GM12878 (cell line): Measurements from ENCODE around the gene MGA. TPM values are rescaled to one million over a fixed set of nuclear protein-coding genes. Genes with fewer than 3 reads are reported as not detected.

ENCODE experiments used
- ATAC-seq: fragments of 200-7000 bp; cut with Tn5 transposase; 3 replicates; pipeline ENCODE4 v1.9.1; 2020; ENCODE audit warnings: mild to moderate bottlenecking, moderate library complexity
- BruUV-seq: library from RNA; stranded (reverse); fragments of 400-500 nt; replicated peaks from 2 replicates; lab custom pipeline; 2021; lab: Mats Ljungman, UMichigan
- CTCF ChIA-PET: fragments of 300-600 bp; sonication (Branson Sonifier 250); formaldehyde crosslinking; extraction: SDS; loops from one replicate; lab custom pipeline; 2021; ENCODE audit warnings: inconsistent platforms; lab: Yijun Ruan, JAX
- POLR2A ChIA-PET: fragments of 350-600 bp; formaldehyde crosslinking; extraction: SDS; loops from one replicate; lab custom pipeline; 2021; ENCODE audit warnings: inconsistent platforms; lab: Charles Lee
- RAD21 ChIA-PET: fragments of 300-600 bp; sonication (Branson Sonifier 250); formaldehyde crosslinking; loops from one replicate; lab custom pipeline; 2023; ENCODE audit warnings: antibody characterized with exemption; ENCODE audit not compliant: unreplicated experiment; lab: Charles Lee
- SMC1A ChIA-PET: fragments of 300-600 bp; sonication (Branson Sonifier 250); formaldehyde crosslinking; loops from one replicate; lab custom pipeline; 2023; ENCODE audit not compliant: unreplicated experiment, uncharacterized antibody; lab: Charles Lee
- DNase-seq: peaks from one replicate; pipeline ENCODE4 v3.0.0-alpha.2; 2011; ENCODE audit warnings: low read depth, low spot score
- FAIRE-seq: peaks from 3 replicates; lab custom pipeline; 2011; peaks lifted over from hg19 to GRCh38; lab: Jason Lieb, UNC
- H2AFZ ChIP-seq: 2 replicates; pipeline ENCODE4 v1.6.0; 2011; ENCODE audit warnings: low read depth, low read length, control low read depth; ENCODE audit not compliant: control insufficient read depth
- H3K27ac ChIP-seq: 2 replicates; pipeline ENCODE4 v1.5.1; 2011; ENCODE audit warnings: control low read depth; ENCODE audit not compliant: control insufficient read depth, insufficient read depth
- H3K27me3 ChIP-seq, 2 experiments: replicated peaks in 1 of 2; 2 replicates each; pipeline versions ENCODE4 v1.6.0 to v1.6.1; 2011; ENCODE audit warnings: low read length in 1 of 2; ENCODE audit not compliant: control insufficient read depth in 2 of 2, insufficient read depth in 2 of 2
- H3K36me3 ChIP-seq, 2 experiments: 2 replicates each; pipeline ENCODE4 v1.5.1; 2011; ENCODE audit warnings: low read length in 1 of 2; ENCODE audit not compliant: control insufficient read depth in 2 of 2, insufficient read depth in 2 of 2
- H3K4me1 ChIP-seq: 2 replicates; pipeline ENCODE4 v1.6.1; 2011; ENCODE audit warnings: mild to moderate bottlenecking, low read length, moderate library complexity, mixed read lengths; ENCODE audit not compliant: control insufficient read depth, insufficient read depth
- H3K4me2 ChIP-seq: 2 replicates; pipeline ENCODE4 v1.6.0; 2011; ENCODE audit warnings: control low read depth; ENCODE audit not compliant: control insufficient read depth, insufficient read depth
- H3K4me3 ChIP-seq: fragments of 200-600 bp; sonication (generic); 2 replicates; pipeline ENCODE4 v1.5.1; 2016
- H3K79me2 ChIP-seq: 2 replicates; pipeline ENCODE4 v1.6.0; 2011; ENCODE audit warnings: low read length; ENCODE audit not compliant: control insufficient read depth, insufficient read depth
- H3K9ac ChIP-seq: 2 replicates; pipeline ENCODE4 v1.8.0; 2011; ENCODE audit warnings: low read length, control low read depth, mixed read lengths; ENCODE audit not compliant: control insufficient read depth, insufficient read depth
- H3K9me3 ChIP-seq: replicated peaks from 3 replicates; pipeline ENCODE4 v1.5.1; 2011; ENCODE audit warnings: mild to moderate bottlenecking, low read length; ENCODE audit not compliant: control insufficient read depth, insufficient read depth
- H4K20me1 ChIP-seq: 2 replicates; pipeline ENCODE4 v1.6.0; 2011; ENCODE audit not compliant: control insufficient read depth, insufficient read depth
- BACH1 ChIP-seq: fragments of 450-650 bp; IDR thresholded peaks from 2 replicates; pipeline ENCODE4 v1.6.1; 2017; ENCODE audit warnings: mild to moderate bottlenecking, borderline replicate concordance
- DPF2 ChIP-seq: fragments of 450-650 bp; IDR thresholded peaks from 2 replicates; pipeline ENCODE4 v1.6.1; 2017; ENCODE audit warnings: mild to moderate bottlenecking
- FOS ChIP-seq: IDR thresholded peaks from 3 replicates; pipeline ENCODE4 v1.6.1; 2011; ENCODE audit warnings: borderline replicate concordance; ENCODE audit not compliant: insufficient read length; ENCODE audit errors: extremely low read depth
- NFYA ChIP-seq: IDR thresholded peaks from 2 replicates; pipeline ENCODE4 v1.6.1; 2011; ENCODE audit warnings: low read depth, mild to moderate bottlenecking, low read length, improper control_type of control experiment, borderline replicate concordance
- PAX5 ChIP-seq: IDR thresholded peaks from 2 replicates; pipeline ENCODE4 v1.6.1; 2011; ENCODE audit warnings: low read depth, low read length, borderline replicate concordance
- POU2F2 ChIP-seq: IDR thresholded peaks from 3 replicates; pipeline ENCODE4 v1.6.1; 2011; ENCODE audit warnings: low read depth, mild to moderate bottlenecking, low read length, borderline replicate concordance
- RAD21 ChIP-seq: IDR thresholded peaks from 2 replicates; pipeline ENCODE4 v1.6.1; 2011; ENCODE audit warnings: mild to moderate bottlenecking, low read depth, low read length, moderate library complexity; ENCODE audit not compliant: insufficient read depth
- RCOR1 ChIP-seq: conservative IDR thresholded peaks from 2 replicates; pipeline ENCODE4 v1.6.1; 2012; ENCODE audit warnings: low read depth, low read length, improper control_type of control experiment
- SMC3 ChIP-seq: IDR thresholded peaks from 2 replicates; pipeline ENCODE4 v1.6.1; 2011; ENCODE audit warnings: low read length, improper control_type of control experiment, borderline replicate concordance
- SREBF1 ChIP-seq: IDR thresholded peaks from 2 replicates; pipeline ENCODE4 v1.6.1; 2012; ENCODE audit warnings: mild to moderate bottlenecking, low read length
- SUPT20H ChIP-seq: IDR thresholded peaks from 2 replicates; pipeline ENCODE4 v1.6.1; 2011; ENCODE audit warnings: low read depth, mild to moderate bottlenecking, low read length, moderate library complexity, borderline replicate concordance; ENCODE audit not compliant: control insufficient read depth
- TARDBP ChIP-seq: IDR thresholded peaks from 2 replicates; pipeline ENCODE4 v1.6.1; 2016; ENCODE audit warnings: borderline replicate concordance
- WGBS: methylation state at CpG from one replicate; pipeline ENCODE4 v1.1.6; 2016; ENCODE audit warnings: low lambda C conversion rate; ENCODE audit not compliant: insufficient replicate concordance, insufficient coverage; ENCODE audit errors: missing lambda C conversion rate; 5-methylcytosine and 5-hydroxymethylcytosine counted together
- in situ Hi-C: fragments of 300-500 bp; cut with MboI; formaldehyde crosslinking; loops from 9 replicates; pipeline ENCODE4 v1.14.3; 2018; ENCODE audit warnings: mixed read lengths
- intact Hi-C: fragments of 100-400 bp; cut with micrococcal nuclease; formaldehyde crosslinking; loops from one replicate; pipeline ENCODE4 v1.14.2; 2022; ENCODE audit not compliant: unreplicated experiment
- polyA plus RNA-seq, 11 experiments: library from polyadenylated mRNA; depleted of rRNA in 4 of 11; unstranded in 6 of 11; stranded (reverse) in 5 of 11; fragments of >200 nt; fragmentation: Nextera tagmentation in 4 of 11; fragmentation: Illumina TruSeq in 1 of 11; extraction: Ambion mirVana in 4 of 11; extraction: Trizol in 1 of 11; gene quantifications; 1 replicate in 1 of 11; 2 replicates in 10 of 11; pipeline versions ENCODE4 v1.2.1 to v1.2.3, GENCODE V29; 2011 to 2016; ENCODE audit warnings: inconsistent platforms in 2 of 11, missing spikeins in 2 of 11, low read depth in 1 of 11
- total RNA-seq, 4 experiments: library from RNA; depleted of rRNA in 3 of 4; stranded (reverse); fragments of >200 nt in 3 of 4; fragmentation: Illumina TruSeq in 1 of 4; extraction: Trizol in 1 of 4; gene quantifications; 2 replicates each; pipeline versions ENCODE4 v1.2.1 to v1.2.3, GENCODE V29; 2013 to 2021
- TF ChIP-seq, protein P1 (sequence below): IDR thresholded peaks from 2 replicates; pipeline ENCODE4 v1.6.1; 2012; ENCODE audit warnings: low read depth, low read length, improper control_type of control experiment
- TF ChIP-seq, protein P2 (sequence below): IDR thresholded peaks from 2 replicates; pipeline ENCODE4 v1.6.1; 2012; ENCODE audit warnings: mild to moderate bottlenecking, low read depth, low read length
- TF ChIP-seq, protein P3 (sequence below): IDR thresholded peaks from 2 replicates; pipeline ENCODE4 v1.6.1; 2011; ENCODE audit warnings: low read depth, low read length, improper control_type of control experiment, borderline replicate concordance

The MGA gene
- total and polyA plus RNA-seq, 10 of the 15 experiments (the other 5 are each of a cell fraction or from before 2014, with no cell fraction given) = 2.6 to 29.6 (median 17.0) TPM

DNA sequence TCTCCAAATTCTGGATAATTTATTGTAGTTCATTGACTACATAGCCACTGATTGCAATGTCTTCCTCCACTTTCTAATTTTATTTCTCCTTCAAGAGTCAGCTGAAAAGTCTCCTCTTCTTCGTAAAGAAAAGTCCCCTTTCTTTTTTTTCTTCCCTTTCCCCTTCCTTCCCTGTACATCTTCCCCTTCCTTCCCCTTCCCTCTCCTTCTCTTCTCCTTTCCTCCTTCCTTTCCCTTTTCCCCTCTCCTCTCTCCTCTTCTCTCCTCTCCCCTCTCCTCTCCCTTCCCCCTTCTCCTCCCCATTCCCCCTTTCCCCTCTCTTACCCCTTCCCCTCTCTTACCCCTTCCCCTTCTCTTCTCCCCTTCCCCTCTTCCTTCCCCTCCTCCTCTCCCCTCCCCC lies 8.8 kb upstream of the MGA start (continued):
- no peak for TF ChIP-seq FOS

DNA sequence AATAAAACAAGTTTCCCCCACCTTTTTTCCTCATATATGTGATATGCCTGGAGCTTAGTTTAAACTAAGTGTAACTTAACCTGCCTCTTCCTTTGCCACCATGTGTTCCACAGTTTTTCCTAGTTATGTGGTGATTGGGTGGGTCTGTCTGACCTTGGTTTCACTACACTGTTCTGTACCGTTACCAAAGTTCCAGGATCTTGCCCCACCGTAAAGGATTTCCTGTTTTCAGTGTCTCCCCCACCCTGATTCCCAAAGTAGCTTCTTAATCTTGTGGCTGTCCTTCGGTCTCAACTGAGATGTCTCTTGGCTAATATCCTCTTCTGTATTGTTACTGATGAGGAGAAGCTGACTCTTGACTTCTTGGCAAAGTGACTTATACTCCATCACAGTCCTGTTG lies 6.4 kb upstream of the MGA start:
- in situ Hi-C loops = no loop called here
- Histone ChIP-seq H3K9me3 (no peaks in the 10 kb centered on the region; the same call in 2 of the 3 replicates), H3K4me2 (no peak overlapping the region), H3K27ac (no peak overlapping the region), H3K27me3 (no peaks in the 10 kb centered on the region; a peak in 1 of 4 replicates), H3K9ac (no peak overlapping the region), H3K79me2 (no peaks in the 10 kb centered on the region), H3K4me3 (no peak overlapping the region), H3K36me3 (no peaks in the 10 kb centered on the region), H3K4me1 (no peaks in the 10 kb centered on the region), H2AFZ (no peak overlapping the region), H4K20me1 (no peaks in the 10 kb centered on the region)
- no peak for FAIRE-seq
- no peak for ATAC-seq
- DNase-seq = no peak
- ChIA-PET SMC1A (interaction anchor here (1.0 to 1.6 kb wide), 2 partner anchors 10 to 203 kb away, joined by 3 to 7 read pairs; no protein-coding TSS in a partner anchor), RAD21 (interaction anchor here (1.0 to 1.6 kb wide), 2 partner anchors 50 to 120 kb away, joined by 3 read pairs; partner anchors contain the start of gene MAPKBP1), CTCF (interaction anchor here (0.8 to 1.6 kb wide), 3 partner anchors 72 to 250 kb away, joined by 4 read pairs; no protein-coding TSS in a partner anchor), POLR2A (interaction anchor here (0.5 kb wide), 1 partner anchor 91 kb away, joined by 4 read pairs; no protein-coding TSS in a partner anchor)
- TF ChIP-seq SMC3 (no peak), POU2F2 (no peak), PAX5 (no peak), DPF2 (no peak), SUPT20H (no peak), TARDBP (no peak), SREBF1 (no peak), NFYA (no peak), RCOR1 (no peak), RAD21 (no peak), BACH1 (no peak)
- TF ChIP-seq, protein P1, sequence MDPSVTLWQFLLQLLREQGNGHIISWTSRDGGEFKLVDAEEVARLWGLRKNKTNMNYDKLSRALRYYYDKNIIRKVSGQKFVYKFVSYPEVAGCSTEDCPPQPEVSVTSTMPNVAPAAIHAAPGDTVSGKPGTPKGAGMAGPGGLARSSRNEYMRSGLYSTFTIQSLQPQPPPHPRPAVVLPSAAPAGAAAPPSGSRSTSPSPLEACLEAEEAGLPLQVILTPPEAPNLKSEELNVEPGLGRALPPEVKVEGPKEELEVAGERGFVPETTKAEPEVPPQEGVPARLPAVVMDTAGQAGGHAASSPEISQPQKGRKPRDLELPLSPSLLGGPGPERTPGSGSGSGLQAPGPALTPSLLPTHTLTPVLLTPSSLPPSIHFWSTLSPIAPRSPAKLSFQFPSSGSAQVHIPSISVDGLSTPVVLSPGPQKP = no peak
- TF ChIP-seq, protein P2, sequence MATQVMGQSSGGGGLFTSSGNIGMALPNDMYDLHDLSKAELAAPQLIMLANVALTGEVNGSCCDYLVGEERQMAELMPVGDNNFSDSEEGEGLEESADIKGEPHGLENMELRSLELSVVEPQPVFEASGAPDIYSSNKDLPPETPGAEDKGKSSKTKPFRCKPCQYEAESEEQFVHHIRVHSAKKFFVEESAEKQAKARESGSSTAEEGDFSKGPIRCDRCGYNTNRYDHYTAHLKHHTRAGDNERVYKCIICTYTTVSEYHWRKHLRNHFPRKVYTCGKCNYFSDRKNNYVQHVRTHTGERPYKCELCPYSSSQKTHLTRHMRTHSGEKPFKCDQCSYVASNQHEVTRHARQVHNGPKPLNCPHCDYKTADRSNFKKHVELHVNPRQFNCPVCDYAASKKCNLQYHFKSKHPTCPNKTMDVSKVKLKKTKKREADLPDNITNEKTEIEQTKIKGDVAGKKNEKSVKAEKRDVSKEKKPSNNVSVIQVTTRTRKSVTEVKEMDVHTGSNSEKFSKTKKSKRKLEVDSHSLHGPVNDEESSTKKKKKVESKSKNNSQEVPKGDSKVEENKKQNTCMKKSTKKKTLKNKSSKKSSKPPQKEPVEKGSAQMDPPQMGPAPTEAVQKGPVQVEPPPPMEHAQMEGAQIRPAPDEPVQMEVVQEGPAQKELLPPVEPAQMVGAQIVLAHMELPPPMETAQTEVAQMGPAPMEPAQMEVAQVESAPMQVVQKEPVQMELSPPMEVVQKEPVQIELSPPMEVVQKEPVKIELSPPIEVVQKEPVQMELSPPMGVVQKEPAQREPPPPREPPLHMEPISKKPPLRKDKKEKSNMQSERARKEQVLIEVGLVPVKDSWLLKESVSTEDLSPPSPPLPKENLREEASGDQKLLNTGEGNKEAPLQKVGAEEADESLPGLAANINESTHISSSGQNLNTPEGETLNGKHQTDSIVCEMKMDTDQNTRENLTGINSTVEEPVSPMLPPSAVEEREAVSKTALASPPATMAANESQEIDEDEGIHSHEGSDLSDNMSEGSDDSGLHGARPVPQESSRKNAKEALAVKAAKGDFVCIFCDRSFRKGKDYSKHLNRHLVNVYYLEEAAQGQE = no peak
- TF ChIP-seq, protein P3, sequence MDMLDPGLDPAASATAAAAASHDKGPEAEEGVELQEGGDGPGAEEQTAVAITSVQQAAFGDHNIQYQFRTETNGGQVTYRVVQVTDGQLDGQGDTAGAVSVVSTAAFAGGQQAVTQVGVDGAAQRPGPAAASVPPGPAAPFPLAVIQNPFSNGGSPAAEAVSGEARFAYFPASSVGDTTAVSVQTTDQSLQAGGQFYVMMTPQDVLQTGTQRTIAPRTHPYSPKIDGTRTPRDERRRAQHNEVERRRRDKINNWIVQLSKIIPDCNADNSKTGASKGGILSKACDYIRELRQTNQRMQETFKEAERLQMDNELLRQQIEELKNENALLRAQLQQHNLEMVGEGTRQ = no peak
- intact Hi-C loops = no loop called here
- WGBS = 35% methylated on average over 3 of the region's 3 CpGs
- BruUV-seq = no TSS peak
